GM19023 (cell line): ENCODE results near the gene SLC2A11.
"Not testable (repeated sequence)": the region's sequence is repeated elsewhere in the genome, so short reads cannot be mapped to it uniquely, and the experiment has no call there.

Experiments used
- ATAC-seq: cut with Tn5 transposase; IDR thresholded peaks from one replicate; pipeline ENCODE4 v1.9.1; 2021; ENCODE audit warnings: mild to moderate bottlenecking, moderate library complexity; ENCODE audit not compliant: unreplicated experiment

The SLC2A11 gene

DNA sequence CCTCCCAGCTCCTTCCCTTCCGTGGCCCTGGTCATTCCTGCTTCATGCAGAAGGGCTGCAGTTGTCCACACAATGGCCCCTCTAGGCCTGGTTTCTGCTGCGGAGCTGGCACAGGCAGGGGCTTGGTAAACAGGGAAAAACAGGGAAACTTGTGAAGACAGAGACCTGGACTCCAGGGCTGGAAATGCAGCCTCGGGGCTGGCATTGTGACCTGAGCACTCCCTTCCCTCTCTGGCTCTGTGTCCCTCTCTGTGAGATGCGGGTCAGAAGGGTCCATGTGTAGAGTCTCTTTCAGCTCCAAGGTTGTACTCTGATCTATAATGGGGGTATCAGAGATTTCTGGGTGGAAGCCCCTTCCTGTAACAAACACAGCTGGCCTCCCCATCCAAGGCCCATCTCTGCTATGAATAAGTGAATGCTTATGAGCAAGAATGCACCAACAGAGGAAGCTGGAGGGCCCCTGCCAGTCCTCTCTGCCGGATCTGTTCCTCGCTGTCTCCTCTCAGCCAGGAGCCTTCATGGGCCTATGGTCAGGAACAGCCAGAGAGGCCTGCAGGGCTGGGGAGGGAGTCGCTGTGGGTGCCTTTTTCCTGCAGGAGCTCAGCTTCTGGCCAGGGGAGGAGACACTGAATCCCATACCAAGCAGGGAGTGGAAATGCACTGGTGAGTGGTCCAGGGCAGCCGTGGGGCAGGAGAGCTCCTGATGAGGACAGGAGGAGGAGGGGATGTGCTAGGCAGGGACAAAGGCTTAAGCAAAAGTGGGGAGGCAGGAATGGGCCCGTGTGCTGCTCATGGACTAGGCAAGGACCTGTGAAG, 12.2 kb upstream of the SLC2A11 start:
- ATAC-seq, result no peak

DNA sequence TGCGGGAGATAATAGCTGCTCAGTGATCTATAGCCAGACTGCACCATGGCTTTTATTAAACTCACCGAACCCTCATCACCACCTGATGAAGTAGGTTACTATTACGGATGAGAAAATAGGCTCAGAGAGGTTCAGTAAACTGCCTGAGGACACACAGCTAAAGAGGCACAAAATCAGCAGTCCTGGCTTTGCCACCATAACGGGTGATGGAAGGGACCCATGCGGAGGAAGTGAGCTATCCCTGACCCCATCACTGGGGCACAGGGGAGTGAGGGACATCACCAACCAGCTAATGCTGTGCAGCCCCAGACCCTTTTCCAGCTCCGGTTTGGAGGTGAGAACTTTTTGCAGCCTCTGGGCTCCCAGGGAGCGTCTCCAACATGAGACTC, 11.6 kb upstream of the SLC2A11 start:
- ATAC-seq, result no peak

DNA sequence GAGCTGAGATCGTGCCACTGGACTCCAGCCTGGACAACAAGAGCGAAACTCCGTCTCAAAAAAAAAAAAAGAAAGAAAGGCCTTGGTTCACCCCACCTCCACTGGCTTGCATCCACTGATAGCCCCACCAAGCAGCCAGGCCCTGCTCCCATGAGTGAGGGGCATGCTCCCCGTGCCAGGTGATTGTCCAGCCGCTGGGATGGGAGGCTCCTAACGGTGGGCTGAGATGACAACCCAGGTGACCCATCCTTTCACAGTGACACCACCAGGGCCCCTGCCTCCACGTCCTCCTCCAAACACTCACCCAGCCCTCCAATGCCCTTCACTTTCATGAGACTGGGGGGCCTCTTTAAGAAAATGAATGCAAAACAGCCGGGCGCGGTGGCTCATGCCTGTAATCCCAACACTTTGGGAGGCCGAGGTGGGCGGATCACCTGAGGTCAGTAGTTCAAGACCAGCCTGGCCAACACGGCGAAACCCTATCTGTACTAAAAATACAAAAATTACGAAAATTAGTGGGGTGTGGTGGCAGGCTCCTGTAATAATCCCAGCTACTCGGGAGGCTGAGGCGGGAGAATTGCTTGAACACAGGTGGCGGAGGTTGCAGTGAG, 10.3 kb upstream of the SLC2A11 start:
- no peak for ATAC-seq

DNA sequence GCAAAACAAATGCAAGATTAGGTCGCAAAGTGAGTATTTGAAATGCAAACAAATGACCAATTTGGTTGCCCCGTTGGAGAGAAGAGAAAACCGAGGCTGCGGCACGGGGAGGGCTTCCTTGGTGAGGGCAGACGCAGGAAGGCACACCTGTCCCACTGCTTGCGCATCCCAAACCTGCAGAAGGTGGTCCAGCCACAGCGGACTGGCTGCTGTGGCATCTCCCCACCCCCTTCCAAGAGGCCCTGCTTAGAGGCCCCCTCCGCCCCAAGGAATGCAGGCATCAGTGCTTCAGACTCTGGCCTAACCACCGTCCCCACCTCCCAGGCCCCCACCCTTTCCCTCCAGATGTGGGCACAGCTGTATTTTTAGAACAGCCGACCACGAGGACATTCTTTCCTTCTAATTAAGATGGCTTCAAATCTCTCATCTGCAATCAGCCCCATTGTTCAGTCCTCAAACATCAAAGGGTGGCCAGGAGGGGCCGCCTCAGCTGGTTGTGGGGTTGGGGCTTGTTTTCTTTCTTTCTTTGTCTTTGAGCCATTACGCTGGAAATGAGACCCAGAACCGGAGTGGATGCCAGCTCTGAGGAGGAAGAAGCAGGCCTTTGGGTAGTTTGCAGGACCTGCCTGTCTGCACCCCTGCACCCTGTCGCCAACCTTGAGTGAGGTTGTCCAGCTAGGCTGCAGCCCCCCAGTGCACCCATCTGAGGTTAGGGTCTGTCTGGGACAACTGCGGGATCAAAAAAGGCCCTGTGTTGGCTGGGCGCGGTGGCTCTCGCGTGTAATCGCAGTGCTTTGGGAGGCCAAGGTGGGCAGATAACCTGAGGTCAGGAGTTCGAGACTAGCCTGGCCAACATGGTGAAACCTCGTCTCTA, 9.4 kb upstream of the SLC2A11 start:
- ATAC-seq, result no peak

DNA sequence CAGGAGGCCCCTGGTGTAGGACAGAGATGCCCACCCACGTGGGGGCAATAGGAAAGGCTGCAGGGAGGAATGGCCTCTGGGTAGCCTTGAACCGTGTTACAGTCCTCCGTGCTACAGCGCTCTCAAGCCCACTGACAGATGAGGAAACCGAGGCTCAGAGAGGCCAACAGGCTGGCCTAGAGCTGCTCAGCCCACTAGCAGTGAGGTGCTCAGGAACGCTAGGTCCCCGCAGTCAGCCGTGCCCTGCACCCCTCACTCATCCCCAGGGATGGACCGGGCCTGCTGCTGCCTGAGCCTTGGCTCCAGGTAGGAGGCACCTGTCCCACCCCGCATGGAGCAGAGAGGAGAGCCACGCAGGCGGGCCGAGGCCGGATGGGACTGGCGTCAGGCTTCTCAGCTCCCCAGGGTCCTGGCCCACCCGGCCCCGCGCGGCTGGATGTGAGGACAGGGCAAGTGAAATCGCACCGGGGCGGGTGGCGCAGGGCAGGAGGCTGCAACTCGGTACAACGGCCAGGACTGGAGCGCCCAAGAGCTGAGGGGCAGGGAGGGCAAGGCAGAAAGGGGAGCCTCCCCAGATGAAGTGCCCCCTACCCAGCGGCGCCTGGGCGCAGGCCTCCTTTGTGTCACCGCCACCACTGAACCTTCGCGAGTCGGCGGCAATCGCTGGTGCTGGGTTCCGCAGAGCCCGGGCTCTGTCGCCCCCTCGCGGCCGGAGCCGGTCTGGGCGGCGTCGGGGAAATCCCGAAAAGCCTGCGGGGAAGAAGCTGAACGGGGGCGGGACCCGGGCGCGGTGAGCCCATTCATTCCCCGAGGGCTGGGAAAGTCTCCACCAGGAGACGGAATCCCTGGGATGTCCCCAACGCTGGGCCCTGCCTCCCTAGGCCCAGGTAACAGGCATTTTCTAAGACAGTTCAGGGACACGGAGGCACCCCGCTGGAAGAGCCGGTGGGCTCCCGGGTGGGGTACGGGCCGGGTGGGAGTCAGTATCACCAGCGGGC, 8.4 kb upstream of the SLC2A11 start:
- no peak for ATAC-seq

DNA sequence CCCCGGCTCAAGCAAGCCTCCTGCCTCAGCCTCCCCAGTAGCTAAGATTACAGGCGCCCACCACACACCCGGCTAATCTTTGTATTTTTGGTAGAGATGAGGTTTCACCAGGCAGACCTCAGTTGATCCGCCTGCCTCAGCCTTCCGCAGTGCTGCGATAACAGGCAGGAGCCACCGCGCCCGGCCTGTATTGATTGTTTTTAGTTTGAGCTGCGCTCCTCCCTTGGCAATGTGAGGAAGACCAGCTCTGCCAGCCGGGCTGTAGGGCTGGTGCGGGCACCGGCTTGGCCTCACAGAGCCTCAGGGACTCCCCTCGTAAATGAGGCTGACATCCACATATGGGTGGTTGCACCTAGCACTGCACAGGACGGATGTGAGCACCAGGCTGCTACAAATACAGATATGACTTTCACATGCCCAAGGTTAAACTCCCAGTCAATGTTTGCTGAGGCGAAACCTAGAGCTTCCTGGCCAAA, 7.5 kb upstream of the SLC2A11 start:
- no peak for ATAC-seq

DNA sequence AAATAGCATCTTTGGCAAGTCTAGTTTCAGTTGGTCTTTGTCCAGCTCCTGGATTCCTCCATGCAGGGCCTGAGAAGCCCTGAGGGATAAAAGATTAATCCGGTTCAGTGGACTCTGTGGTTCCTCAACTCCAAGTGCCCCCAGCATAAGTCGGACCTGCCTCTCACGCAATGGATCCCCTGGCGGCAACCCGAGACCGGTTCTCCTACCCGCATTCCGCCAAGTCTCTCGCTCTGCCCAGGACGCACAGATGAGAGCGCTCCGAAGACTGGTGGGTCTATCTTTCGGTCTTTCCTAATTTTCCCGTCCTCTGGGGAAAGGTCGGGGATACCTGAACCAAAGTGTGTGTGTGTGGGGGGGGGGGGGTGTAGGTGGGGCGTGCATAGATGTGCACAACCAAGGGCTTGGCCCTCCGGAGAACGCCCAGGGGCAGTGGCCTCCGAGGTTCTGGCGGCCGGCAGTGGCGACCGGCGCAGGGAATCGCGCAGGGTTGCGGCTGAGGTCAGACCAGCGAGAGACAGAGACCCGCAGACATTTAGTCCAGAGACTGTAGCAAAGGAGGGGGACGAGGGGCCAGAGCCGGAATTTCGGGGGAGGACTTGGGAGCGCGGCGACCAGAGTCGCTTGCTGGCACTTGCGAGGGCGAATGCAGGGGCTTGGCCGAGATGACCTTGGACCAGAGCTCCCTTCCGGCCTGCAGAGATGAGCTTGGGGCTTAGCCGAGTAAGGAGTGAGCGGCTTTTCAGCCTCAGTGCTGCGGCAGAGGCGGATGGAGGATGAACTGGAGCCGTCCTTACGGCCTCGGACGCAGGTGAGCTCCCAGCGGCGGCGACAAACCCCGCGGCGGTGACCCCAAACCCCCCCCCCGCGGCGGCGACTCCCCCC, 712 bp upstream of the SLC2A11 start:
- ATAC-seq, result peak; percentile 46

DNA sequence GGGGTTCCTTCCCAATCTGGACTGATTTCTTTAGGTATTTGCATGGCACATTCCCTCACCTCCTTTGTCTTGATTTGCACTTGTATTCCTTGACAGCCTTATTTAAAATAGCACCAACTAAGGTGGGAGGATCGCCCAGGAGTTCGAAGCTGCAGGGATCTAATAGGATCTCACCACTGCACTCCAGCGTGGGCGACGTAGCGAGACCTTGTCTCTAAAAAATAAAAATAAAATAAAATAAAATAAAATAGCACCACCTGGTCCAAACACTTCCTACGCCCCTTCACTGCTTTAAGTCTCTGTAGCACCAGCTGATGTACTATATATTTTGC, 775 bp downstream of the SLC2A11 start:
- no peak for ATAC-seq

DNA sequence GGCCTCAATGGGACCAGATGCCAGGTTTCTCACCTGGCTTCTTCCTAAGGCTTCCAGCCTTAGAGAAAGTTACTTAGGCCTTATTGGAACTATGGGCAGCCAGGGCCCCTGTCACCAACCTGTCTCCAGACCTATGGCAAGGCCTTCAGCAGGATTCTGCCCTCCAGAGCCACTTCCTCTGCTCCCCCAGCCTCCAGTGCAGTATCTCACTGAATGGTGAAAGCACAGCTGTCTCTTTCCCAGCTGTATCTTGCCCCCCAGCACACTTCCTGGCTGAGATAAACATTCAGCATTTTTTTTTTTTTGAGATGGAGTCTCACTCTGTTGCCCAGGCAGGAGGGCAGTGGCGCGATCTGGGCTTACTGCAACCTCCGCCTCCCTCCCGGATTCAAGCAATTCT, 1.5 kb downstream of the SLC2A11 start:
- no peak for ATAC-seq

DNA sequence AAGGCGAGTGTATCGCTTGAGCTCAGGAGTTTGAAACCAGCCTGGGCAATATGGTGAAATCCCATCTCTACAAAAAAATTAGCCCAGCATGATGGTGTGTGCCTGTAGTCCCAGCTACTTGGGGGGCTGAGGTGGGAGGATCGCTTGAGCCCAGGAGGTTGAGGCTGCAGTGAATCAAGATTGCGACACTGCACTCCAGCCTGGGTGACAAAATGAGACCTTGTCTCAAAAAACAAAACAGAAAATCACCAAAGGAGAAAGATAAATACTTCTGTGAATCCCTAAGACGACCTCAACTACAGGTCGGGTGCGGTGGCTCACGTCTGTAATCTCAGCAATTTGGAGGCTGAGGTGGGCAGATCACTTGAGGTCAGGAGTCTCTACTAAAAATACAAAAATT, 2.5 kb downstream of the SLC2A11 start:
- not testable (repeated sequence) for ATAC-seq

DNA sequence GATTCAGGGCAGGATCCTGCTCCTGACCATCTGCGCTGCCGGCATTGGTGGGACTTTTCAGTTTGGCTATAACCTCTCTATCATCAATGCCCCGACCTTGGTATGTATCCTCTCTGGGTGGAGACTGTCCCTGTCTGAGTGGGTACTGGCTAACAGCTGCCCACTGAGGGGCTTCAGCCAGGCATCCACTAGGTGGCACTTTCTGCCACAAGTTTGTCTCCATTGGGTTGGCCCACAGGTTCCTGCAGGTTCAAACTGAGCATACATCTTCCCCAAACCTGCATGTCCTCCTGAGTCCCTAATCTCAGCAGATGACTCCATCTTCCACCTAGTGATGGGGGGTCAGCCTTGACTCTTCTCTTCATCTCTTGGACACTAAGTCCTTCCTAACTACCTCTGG, 4.4 kb downstream of the SLC2A11 start:
- no peak for ATAC-seq

DNA sequence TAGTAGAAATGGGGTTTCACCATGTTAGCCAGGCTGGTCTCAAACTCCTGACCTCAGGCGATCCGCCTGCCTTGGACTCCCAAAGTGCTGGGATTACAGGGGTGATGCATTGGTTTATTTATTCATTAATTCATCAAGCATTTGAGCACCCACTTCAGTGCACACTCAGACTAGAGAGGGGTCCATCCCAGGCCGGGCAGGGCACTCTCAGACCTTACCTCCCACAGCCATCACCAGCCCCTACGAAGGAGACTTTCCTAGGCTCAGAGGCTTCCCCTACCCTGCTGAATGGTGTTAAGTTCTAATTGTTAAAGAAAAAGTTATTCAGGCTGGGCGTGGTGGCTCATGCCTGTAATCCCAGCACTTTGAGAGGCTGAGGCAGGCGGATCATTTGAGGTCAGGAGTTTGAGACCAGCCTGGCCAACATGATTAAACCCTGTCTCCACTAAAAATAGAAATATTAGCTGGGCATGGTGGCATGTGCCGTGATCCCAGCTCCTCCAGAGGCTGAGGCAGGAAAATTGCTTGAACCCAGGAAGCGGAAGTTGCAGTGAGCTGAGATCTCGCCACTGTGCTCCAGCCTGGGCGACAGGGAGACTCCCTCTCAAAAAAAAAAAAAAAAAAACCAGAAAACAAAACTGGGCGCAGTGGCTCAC, 7.0 kb downstream of the SLC2A11 start:
- not testable (repeated sequence) for ATAC-seq

DNA sequence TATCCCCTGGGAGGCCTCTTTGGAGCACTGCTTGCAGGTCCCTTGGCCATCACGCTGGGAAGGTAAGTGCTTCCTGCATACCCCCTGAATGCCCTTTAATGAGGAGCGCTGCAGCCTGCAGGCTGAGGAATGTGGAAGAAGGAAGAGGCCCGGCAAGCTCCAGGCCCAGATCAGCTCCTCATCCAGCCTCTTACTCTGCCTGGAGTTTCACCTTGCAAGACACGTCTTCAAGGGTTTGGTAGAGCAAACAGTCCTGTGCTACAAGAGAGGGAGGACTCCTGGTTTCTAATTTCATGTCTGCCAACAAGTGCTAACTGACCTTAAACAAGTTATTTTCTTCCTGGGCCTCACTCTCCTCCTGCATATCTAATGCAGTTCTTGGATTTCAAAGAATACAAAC, 10.9 kb downstream of the SLC2A11 start:
- no peak for ATAC-seq

DNA sequence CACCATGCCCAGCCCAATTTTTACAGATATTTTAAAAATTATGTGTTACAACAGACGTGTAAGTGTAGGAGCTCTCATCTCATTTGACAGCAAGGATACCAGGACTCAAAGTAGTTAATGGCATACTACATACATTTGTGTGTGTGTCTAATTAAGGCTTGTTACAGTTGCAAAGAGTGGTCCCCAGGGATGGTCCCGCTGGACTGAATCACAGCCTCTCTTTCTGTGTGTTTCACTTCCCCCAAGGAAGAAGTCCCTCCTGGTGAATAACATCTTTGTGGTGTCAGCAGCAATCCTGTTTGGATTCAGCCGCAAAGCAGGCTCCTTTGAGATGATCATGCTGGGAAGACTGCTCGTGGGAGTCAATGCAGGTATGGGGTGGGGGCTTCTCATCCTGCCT, 17.2 kb downstream of the SLC2A11 start:
- ATAC-seq, result no peak

DNA sequence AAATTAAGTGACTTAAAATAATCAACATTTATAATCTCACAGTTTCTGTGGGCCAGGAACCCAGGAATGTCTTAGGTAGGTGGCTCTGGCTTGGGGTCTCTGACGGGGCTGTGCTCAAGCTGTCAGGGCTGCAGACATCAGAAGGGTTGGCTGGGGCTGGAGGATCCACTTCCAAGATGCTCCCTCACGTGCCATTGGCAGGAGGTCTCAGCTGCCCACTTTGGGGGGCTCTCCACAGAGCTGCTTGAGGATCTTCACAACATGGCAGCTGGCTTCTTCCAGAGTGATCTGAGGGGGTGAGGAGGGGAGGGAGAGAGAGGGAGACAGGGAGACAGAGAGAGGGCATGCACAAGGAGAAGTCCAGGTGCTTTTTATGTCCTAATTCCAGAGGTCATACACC, 18.1 kb downstream of the SLC2A11 start:
- no peak for ATAC-seq

DNA sequence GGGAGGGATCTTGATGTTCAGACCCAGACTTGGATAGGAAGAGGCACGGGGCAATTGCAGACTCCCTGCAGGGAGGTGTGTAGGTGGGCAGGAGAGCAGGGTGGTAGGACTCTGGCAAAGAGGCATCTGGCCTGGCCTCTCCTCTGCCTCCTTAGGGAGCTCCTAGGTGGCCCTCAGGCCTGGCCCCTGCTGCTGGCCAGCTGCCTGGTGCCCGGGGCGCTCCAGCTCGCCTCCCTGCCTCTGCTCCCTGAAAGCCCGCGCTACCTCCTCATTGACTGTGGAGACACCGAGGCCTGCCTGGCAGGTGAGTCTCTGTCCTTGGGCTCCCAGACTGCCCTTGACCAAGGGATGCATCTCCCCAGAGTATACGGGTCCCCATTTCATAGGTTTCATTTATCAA, 19.9 kb downstream of the SLC2A11 start:
- ATAC-seq, result no peak

DNA sequence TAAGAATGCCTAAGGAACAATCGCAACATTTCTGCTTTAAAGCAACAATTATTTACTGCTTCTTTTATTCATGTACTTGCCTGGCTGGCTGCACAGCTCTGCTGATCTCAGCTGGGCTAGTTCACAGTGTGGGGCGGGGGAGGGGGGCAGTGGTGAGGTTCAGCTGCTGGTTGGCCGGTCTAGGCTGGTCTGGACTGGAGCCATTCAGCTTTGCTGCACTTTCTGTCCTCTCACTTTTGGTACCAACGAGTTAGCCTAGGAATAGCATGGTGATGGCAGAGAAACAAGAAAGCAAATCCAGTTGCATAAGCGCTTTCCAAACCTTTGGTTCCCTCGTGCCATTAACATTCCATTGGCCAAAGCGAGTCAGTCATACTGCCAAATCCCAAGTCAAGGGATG, 20.5 kb downstream of the SLC2A11 start:
- no peak for ATAC-seq

DNA sequence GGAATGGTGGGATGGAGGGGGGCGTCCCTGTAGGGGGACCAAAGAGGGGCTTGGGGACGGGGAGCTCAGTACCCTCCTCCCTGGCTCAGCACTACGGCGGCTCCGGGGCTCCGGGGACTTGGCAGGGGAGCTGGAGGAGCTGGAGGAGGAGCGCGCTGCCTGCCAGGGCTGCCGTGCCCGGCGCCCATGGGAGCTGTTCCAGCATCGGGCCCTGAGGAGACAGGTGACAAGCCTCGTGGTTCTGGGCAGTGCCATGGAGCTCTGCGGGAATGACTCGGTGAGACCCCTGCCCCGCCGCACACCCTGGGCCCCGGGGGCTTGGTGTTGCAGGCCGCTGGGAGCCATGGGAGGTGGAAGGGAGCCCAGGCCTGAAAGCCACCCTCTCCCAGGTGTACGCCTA, 24.7 kb downstream of the SLC2A11 start:
- ATAC-seq, result no peak

DNA sequence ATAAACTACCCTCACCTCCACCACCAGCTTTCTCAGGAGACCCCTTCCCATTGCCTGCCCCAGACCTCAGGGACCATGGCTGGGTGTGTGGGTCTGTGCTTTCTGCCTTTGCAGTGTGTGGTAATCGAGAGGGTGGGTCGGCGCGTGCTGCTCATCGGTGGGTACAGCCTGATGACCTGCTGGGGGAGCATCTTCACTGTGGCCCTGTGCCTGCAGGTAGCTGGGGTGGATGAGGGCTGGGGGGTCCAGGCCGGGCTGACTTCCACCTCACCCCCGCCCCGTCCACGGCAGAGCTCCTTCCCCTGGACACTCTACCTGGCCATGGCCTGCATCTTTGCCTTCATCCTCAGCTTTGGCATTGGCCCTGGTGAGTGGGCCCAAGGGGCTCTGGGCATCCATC, 26.0 kb downstream of the SLC2A11 start:
- no peak for ATAC-seq
